HEK293 (cell line): Measurements from ENCODE around the gene DENND1C.
"Not testable (repeated sequence)": the region's sequence is repeated elsewhere in the genome, so short reads cannot be mapped to it uniquely, and the experiment has no call there.

Experiments used
- CTCF ChIA-PET: fragments of 350-600 bp; formaldehyde crosslinking; extraction: SDS; loops from one replicate; lab custom pipeline; 2021; ENCODE audit warnings: antibody characterized with exemption; lab: Yijun Ruan, JAX
- POLR2A ChIA-PET: fragments of 300-600 bp; formaldehyde crosslinking; extraction: SDS; loops from one replicate; lab custom pipeline; 2020; ENCODE audit warnings: antibody characterized with exemption, inconsistent platforms; lab: Yijun Ruan, JAX
- H3K27ac ChIP-seq: fragments of 200-500 bp; sonication (Bioruptor generic); 2 replicates; pipeline ENCODE4 v1.5.1; 2014; ENCODE audit warnings: low read depth, low read length, control low read depth, inconsistent platforms; ENCODE audit errors: extremely low read depth
- H3K36me3 ChIP-seq, 2 experiments: fragments of 200-500 bp in 1 of 2; sonication (Bioruptor generic) in 1 of 2; 1 replicate in 1 of 2; 2 replicates in 1 of 2; pipeline ENCODE4 v1.5.1; 2014 to 2017; ENCODE audit warnings: inconsistent platforms in 2 of 2, low read length in 2 of 2; ENCODE audit not compliant: control insufficient read depth in 2 of 2, insufficient read depth in 1 of 2
- H3K4me1 ChIP-seq: fragments of 200-500 bp; sonication (Bioruptor generic); 2 replicates; pipeline ENCODE4 v1.5.1; 2014; ENCODE audit warnings: mild to moderate bottlenecking, low read length, inconsistent platforms; ENCODE audit not compliant: control insufficient read depth, insufficient read depth
- H3K4me3 ChIP-seq: 2 replicates; pipeline ENCODE4 v1.5.1; 2011; ENCODE audit warnings: low read depth, mild to moderate bottlenecking, control low read depth, low read length, moderate library complexity
- H3K9me3 ChIP-seq: fragments of 200-500 bp; sonication (Bioruptor generic); 2 replicates; pipeline ENCODE4 v1.5.1; 2014; ENCODE audit warnings: low read depth, low read length, inconsistent platforms; ENCODE audit not compliant: control insufficient read depth, insufficient read depth
- EGR2 ChIP-seq: fragments of 450-650 bp; formaldehyde crosslinking; IDR thresholded peaks from 2 replicates; pipeline ENCODE4 v1.5.1; 2016; ENCODE audit warnings: low read depth, missing biosample characterization, missing genetic modification characterization
- GLI4 ChIP-seq: fragments of 450-650 bp; formaldehyde crosslinking; IDR thresholded peaks from 2 replicates; pipeline ENCODE4 v1.5.1; 2016; ENCODE audit warnings: missing biosample characterization, missing genetic modification characterization
- HOXA7 ChIP-seq: sonication (generic); formaldehyde crosslinking; IDR thresholded peaks from 2 replicates; pipeline ENCODE4 v1.8.1; 2022; ENCODE audit warnings: missing genetic modification reagents, borderline replicate concordance
- MZF1 ChIP-seq: fragments of 450-650 bp; formaldehyde crosslinking; IDR thresholded peaks from 2 replicates; pipeline ENCODE4 v1.5.1; 2017; ENCODE audit warnings: missing biosample characterization, missing genetic modification characterization, borderline replicate concordance
- PRDM1 ChIP-seq: fragments of 450-650 bp; formaldehyde crosslinking; IDR thresholded peaks from 2 replicates; pipeline ENCODE4; 2016; ENCODE audit warnings: missing biosample characterization, missing genetic modification characterization
- SETDB1 ChIP-seq: IDR thresholded peaks from one replicate; pipeline ENCODE4 v1.6.1; 2017; ENCODE audit warnings: mild to moderate bottlenecking, low read length, moderate library complexity, mixed read lengths; ENCODE audit not compliant: insufficient read length
- SP2 ChIP-seq: fragments of 450-650 bp; formaldehyde crosslinking; IDR thresholded peaks from 2 replicates; pipeline ENCODE4 v1.5.1; 2016; ENCODE audit warnings: missing biosample characterization, missing genetic modification characterization
- SP3 ChIP-seq: fragments of 450-650 bp; formaldehyde crosslinking; IDR thresholded peaks from 2 replicates; pipeline ENCODE4 v1.5.1; 2016; ENCODE audit warnings: missing biosample characterization, missing genetic modification characterization
- YY1 ChIP-seq: fragments of 450-650 bp; formaldehyde crosslinking; IDR thresholded peaks from 2 replicates; pipeline ENCODE4 v1.5.1; 2018; ENCODE audit warnings: missing biosample characterization, missing genetic modification characterization
- ZBTB7A ChIP-seq: fragments of 450-650 bp; formaldehyde crosslinking; IDR thresholded peaks from 2 replicates; pipeline ENCODE4 v1.5.1; 2016; ENCODE audit warnings: low read depth, missing biosample characterization, missing genetic modification characterization
- ZFHX2 ChIP-seq: fragments of 450-650 bp; formaldehyde crosslinking; conservative IDR thresholded peaks from 2 replicates; pipeline ENCODE4 v1.5.1; 2016; ENCODE audit warnings: missing biosample characterization, missing genetic modification characterization
- ZFP3 ChIP-seq: fragments of 450-650 bp; formaldehyde crosslinking; IDR thresholded peaks from 2 replicates; pipeline ENCODE4 v1.5.1; 2016; ENCODE audit warnings: low read depth, missing biosample characterization, missing genetic modification characterization
- ZNF175 ChIP-seq: fragments of 450-650 bp; formaldehyde crosslinking; IDR thresholded peaks from 2 replicates; pipeline ENCODE4 v1.5.1; 2016; ENCODE audit warnings: missing biosample characterization, missing genetic modification characterization
- ZNF184 ChIP-seq: fragments of 450-650 bp; IDR thresholded peaks from 2 replicates; pipeline ENCODE4 v1.5.1; 2018; ENCODE audit warnings: missing biosample characterization, mild to moderate bottlenecking, missing genetic modification characterization
- ZNF214 ChIP-seq: fragments of 450-650 bp; formaldehyde crosslinking; IDR thresholded peaks from 2 replicates; pipeline ENCODE4 v1.5.1; 2017; ENCODE audit warnings: missing biosample characterization, mild to moderate bottlenecking, missing genetic modification characterization, borderline replicate concordance
- ZNF366 ChIP-seq: fragments of 450-650 bp; formaldehyde crosslinking; conservative IDR thresholded peaks from 2 replicates; pipeline ENCODE4 v1.5.1; 2016; ENCODE audit warnings: missing biosample characterization, missing genetic modification characterization
- ZNF510 ChIP-seq: fragments of 450-650 bp; formaldehyde crosslinking; IDR thresholded peaks from 2 replicates; pipeline ENCODE4 v1.5.1; 2018; ENCODE audit warnings: mild to moderate bottlenecking, missing genetic modification characterization, missing biosample characterization; ENCODE audit not compliant: insufficient replicate concordance
- ZNF514 ChIP-seq: fragments of 450-650 bp; formaldehyde crosslinking; IDR thresholded peaks from 2 replicates; pipeline ENCODE4 v1.5.1; 2016; ENCODE audit warnings: missing biosample characterization, missing genetic modification characterization
- ZNF558 ChIP-seq: fragments of 450-650 bp; formaldehyde crosslinking; IDR thresholded peaks from 2 replicates; pipeline ENCODE4 v1.5.1; 2016; ENCODE audit warnings: missing biosample characterization, missing genetic modification characterization
- ZNF843 ChIP-seq: fragments of 450-650 bp; formaldehyde crosslinking; IDR thresholded peaks from 2 replicates; pipeline ENCODE4 v1.5.1; 2016; ENCODE audit warnings: missing biosample characterization, missing genetic modification characterization
- TF ChIP-seq, protein P1 (sequence below): fragments of 450-650 bp; formaldehyde crosslinking; IDR thresholded peaks from 2 replicates; pipeline ENCODE4 v1.5.1; 2016; ENCODE audit warnings: missing biosample characterization, missing genetic modification characterization
- TF ChIP-seq, protein P2 (sequence below): fragments of 450-650 bp; formaldehyde crosslinking; IDR thresholded peaks from 2 replicates; pipeline ENCODE4 v1.5.1; 2016; ENCODE audit warnings: missing biosample characterization, missing genetic modification characterization
- TF ChIP-seq, protein P3 (sequence below): fragments of 450-650 bp; formaldehyde crosslinking; IDR thresholded peaks from 2 replicates; pipeline ENCODE4 v1.5.1; 2016; ENCODE audit warnings: missing biosample characterization, missing genetic modification characterization
- TF ChIP-seq, protein P4 (sequence below): fragments of 450-650 bp; formaldehyde crosslinking; IDR thresholded peaks from 2 replicates; pipeline ENCODE4 v1.5.1; 2017; ENCODE audit warnings: missing biosample characterization, mild to moderate bottlenecking, missing genetic modification characterization, moderate library complexity

Gene DENND1C

DNA sequence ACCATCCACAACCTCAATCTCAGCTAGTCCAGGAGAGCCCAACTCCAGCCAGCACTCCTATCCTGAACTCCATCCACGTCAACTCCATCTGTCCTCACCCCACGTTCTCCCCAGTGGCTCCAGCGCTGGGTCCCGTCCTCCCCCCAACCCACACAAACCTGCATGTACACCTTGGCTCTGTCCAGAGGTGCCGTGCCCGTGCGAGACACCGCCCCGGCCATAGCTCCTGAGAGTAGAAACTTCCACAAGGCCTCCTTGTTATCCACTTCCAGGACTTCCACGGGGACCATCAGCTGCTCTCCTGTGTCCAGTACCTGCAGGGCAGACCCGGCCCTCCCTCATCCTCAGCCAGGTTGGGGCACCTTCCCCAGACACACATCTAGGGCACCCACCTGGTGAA is 49.7 kb downstream of the DENND1C start:
- H3K36me3 ChIP-seq, result no peaks in the 10 kb centered on the region
- H3K4me3 ChIP-seq, result no peak overlapping the region
- TF ChIP-seq ZNF514 (tag by site-specific recombination), result no peak
- TF ChIP-seq ZNF558 (tag by site-specific recombination), result no peak
- ChIA-PET CTCF (interaction anchor here (0.6 kb wide), 1 partner anchor 961 kb away, joined by 4 read pairs; no protein-coding TSS in a partner anchor), POLR2A (interaction anchor here (0.6 kb wide), 1 partner anchor 27 kb away, joined by 3 read pairs; no protein-coding TSS in a partner anchor)
- H3K27ac ChIP-seq, result no peak overlapping the region
- no peaks in the 10 kb centered on the region for H3K4me1 ChIP-seq
- no peaks in the 10 kb centered on the region for H3K9me3 ChIP-seq

DNA sequence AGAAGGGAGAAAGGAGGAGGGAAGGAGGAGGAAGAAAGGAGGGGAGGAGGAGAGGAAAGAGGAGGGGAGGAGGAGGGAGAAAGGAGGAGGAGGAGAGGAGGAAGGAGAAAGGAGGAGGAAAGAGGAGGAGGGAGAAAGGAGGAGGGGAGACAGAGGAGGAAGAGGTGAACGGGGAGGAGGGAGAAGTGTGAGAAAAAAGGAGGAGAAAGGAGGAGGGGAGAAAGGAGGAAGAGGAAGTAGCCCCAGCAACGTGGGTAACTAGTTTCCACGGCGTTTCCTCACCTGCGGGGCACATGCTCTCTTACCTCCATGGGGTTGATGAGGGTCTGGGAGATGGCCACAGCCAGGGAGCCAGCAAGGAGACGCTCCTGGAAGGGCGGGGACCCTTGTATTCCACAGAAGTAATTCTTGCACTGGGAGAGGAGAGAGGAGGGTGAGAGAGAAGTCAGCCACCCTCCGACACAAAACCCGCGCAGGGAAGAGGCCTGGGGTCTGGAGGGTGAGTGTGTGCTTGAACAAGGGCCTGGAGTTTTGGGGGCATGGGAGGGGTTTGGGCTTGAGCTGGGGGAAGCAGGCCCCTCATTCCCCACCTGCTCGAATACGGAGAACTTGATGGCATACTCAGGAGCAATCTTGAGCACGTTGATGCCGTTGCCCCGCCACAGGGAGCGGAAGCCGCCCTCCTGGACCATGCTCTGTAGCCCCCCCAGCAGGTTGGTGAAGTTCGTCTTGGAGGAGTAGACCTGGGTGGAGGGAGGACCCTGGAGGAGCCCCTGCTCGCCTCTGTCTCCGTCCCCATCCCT is 52.0 kb downstream of the DENND1C start:
- Histone ChIP-seq H3K27ac (no peak overlapping the region), H3K4me3 (no peak overlapping the region), H3K9me3 (no peaks in the 10 kb centered on the region), H3K4me1 (no peaks in the 10 kb centered on the region), H3K36me3 (no peaks in the 10 kb centered on the region)
- ChIA-PET POLR2A (no interaction called here), CTCF (interaction anchor here (0.6 kb wide), 1 partner anchor 434 kb away, joined by 4 read pairs; no protein-coding TSS in a partner anchor)
- TF ChIP-seq ZNF184 (tag by site-specific recombination) (no peak), YY1 (no peak), ZNF510 (no peak), ZFHX2 (tag by site-specific recombination) (peak; percentile 42; the same call in 1 of the 2 replicates), ZBTB7A (tag by site-specific recombination) (0 out of 2 replicates have a peak, but pooled peaks have one; percentile 42), ZNF843 (tag by site-specific recombination) (no peak), SETDB1 (no peak), HOXA7 (CRISPR knock-in tag) (no peak), SP2 (tag by site-specific recombination) (peak; percentile 45; the same call in 1 of the 2 replicates), ZNF175 (tag by site-specific recombination) (no peak), ZNF214 (peak; percentile 70; the same call in 1 of the 2 replicates), SP3 (peak; percentile 93), EGR2 (tag by site-specific recombination) (peak; percentile 83; the same call in 1 of the 2 replicates), GLI4 (no peak), ZNF366 (tag by site-specific recombination) (peak; percentile 96), MZF1 (tag by site-specific recombination) (no peak), ZFP3 (tag by site-specific recombination) (no peak), PRDM1 (tag by site-specific recombination) (peak; percentile 98)
- TF ChIP-seq, protein P1, sequence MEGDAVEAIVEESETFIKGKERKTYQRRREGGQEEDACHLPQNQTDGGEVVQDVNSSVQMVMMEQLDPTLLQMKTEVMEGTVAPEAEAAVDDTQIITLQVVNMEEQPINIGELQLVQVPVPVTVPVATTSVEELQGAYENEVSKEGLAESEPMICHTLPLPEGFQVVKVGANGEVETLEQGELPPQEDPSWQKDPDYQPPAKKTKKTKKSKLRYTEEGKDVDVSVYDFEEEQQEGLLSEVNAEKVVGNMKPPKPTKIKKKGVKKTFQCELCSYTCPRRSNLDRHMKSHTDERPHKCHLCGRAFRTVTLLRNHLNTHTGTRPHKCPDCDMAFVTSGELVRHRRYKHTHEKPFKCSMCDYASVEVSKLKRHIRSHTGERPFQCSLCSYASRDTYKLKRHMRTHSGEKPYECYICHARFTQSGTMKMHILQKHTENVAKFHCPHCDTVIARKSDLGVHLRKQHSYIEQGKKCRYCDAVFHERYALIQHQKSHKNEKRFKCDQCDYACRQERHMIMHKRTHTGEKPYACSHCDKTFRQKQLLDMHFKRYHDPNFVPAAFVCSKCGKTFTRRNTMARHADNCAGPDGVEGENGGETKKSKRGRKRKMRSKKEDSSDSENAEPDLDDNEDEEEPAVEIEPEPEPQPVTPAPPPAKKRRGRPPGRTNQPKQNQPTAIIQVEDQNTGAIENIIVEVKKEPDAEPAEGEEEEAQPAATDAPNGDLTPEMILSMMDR (tag by site-specific recombination), result no peak
- TF ChIP-seq, protein P2, sequence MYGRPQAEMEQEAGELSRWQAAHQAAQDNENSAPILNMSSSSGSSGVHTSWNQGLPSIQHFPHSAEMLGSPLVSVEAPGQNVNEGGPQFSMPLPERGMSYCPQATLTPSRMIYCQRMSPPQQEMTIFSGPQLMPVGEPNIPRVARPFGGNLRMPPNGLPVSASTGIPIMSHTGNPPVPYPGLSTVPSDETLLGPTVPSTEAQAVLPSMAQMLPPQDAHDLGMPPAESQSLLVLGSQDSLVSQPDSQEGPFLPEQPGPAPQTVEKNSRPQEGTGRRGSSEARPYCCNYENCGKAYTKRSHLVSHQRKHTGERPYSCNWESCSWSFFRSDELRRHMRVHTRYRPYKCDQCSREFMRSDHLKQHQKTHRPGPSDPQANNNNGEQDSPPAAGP (tag by site-specific recombination), result no peak
- TF ChIP-seq, protein P3, sequence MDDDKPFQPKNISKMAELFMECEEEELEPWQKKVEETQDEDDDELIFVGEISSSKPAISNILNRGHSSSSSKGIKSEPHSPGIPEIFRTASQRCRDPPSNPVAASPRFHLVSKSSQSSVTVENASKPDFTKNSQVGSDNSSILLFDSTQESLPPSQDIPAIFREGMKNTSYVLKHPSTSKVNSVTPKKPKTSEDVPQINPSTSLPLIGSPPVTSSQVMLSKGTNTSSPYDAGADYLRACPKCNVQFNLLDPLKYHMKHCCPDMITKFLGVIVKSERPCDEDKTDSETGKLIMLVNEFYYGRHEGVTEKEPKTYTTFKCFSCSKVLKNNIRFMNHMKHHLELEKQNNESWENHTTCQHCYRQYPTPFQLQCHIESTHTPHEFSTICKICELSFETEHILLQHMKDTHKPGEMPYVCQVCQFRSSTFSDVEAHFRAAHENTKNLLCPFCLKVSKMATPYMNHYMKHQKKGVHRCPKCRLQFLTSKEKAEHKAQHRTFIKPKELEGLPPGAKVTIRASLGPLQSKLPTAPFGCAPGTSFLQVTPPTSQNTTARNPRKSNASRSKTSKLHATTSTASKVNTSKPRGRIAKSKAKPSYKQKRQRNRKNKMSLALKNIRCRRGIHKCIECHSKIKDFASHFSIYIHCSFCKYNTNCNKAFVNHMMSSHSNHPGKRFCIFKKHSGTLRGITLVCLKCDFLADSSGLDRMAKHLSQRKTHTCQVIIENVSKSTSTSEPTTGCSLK (tag by site-specific recombination), result no peak
- TF ChIP-seq, protein P4, sequence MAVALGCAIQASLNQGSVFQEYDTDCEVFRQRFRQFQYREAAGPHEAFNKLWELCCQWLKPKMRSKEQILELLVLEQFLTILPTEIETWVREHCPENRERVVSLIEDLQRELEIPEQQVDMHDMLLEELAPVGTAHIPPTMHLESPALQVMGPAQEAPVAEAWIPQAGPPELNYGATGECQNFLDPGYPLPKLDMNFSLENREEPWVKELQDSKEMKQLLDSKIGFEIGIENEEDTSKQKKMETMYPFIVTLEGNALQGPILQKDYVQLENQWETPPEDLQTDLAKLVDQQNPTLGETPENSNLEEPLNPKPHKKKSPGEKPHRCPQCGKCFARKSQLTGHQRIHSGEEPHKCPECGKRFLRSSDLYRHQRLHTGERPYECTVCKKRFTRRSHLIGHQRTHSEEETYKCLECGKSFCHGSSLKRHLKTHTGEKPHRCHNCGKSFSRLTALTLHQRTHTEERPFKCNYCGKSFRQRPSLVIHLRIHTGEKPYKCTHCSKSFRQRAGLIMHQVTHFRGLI, result no peak

DNA sequence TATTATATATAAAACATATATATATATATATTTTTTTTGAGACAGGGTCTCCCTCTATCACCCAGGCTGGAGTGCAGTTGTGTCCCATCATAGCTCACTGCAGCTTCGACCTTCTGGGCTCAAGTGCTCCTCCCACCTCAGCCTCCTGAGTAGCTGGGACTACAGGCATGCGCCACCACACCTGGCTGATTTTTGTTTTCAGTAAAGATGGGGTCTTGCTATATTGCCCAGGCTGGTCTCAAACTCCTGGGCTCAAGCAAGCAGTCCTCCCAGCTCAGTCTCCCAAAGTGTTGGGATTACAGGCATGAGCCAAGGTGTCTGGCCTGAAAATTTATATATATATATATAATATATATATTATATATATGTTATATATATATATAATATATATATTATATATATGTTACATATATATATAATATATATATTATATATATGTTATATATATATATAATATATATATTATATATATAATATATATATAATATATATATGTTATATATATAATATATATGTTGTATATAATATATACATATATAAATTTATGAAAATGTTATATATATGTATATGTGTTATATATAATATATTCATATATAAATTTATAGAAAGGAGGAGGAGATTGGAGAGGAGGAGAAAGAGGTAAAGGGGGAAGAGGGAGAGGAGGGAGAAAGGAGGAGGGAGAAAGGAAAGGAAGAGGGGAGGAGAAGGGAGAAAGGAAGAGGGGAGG is 52.7 kb downstream of the DENND1C start:
- H3K4me1 ChIP-seq, H3K9me3 ChIP-seq, POLR2A ChIA-PET, H3K36me3 ChIP-seq, H3K27ac ChIP-seq, H3K4me3 ChIP-seq: not testable (repeated sequence)
- CTCF ChIA-PET, result interaction anchor here (0.6 kb wide), 2 partner anchors 17 to 435 kb away, joined by 4 read pairs; no protein-coding TSS in a partner anchor
